HL-60 (cell line): ENCODE measurements around the gene CYB5R4.

Source experiments
- GABPA ChIP-seq: IDR thresholded peaks from 2 replicates; pipeline ENCODE4 v1.6.1; 2012; ENCODE audit warnings: low read depth
- POLR2AphosphoS5 ChIP-seq: IDR thresholded peaks from 2 replicates; pipeline ENCODE4 v1.6.1; 2012; ENCODE audit warnings: low read depth
- SPI1 ChIP-seq: IDR thresholded peaks from 2 replicates; pipeline ENCODE4 v1.6.1; 2012; ENCODE audit warnings: low read depth, mild to moderate bottlenecking, borderline replicate concordance
- TF ChIP-seq, protein P1 (sequence below): IDR thresholded peaks from one replicate; pipeline ENCODE4 v1.5.1; 2011; ENCODE audit warnings: low read length, control low read depth, inconsistent platforms; ENCODE audit not compliant: insufficient read depth
- TF ChIP-seq, protein P2 (sequence below): IDR thresholded peaks from 2 replicates; pipeline ENCODE4 v1.6.1; 2012; ENCODE audit warnings: low read depth; ENCODE audit not compliant: insufficient replicate concordance

DNA sequence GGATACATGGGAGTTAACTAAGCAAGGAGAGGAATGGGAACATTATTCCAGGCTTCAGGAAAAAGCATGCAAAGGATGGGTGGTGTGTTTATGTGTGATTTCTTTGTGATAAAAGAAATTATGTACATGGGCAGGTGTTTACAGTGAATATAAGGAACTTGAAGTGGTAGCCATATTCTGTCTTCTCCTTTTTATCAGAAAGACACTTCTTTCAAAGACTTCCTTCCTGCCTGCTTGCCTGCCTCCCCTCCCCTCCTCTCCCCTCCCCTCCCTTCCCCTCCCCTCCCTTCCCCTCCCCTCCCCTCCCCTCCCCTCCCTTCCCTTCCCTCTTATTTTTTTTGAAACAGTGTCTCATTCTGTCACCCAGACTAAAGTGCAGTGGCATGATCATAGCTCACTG is 14.4 kb downstream of the CYB5R4 start:
- TF ChIP-seq, protein P1, sequence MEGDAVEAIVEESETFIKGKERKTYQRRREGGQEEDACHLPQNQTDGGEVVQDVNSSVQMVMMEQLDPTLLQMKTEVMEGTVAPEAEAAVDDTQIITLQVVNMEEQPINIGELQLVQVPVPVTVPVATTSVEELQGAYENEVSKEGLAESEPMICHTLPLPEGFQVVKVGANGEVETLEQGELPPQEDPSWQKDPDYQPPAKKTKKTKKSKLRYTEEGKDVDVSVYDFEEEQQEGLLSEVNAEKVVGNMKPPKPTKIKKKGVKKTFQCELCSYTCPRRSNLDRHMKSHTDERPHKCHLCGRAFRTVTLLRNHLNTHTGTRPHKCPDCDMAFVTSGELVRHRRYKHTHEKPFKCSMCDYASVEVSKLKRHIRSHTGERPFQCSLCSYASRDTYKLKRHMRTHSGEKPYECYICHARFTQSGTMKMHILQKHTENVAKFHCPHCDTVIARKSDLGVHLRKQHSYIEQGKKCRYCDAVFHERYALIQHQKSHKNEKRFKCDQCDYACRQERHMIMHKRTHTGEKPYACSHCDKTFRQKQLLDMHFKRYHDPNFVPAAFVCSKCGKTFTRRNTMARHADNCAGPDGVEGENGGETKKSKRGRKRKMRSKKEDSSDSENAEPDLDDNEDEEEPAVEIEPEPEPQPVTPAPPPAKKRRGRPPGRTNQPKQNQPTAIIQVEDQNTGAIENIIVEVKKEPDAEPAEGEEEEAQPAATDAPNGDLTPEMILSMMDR = no peak
- no peak for TF ChIP-seq POLR2AphosphoS5
- TF ChIP-seq, protein P2, sequence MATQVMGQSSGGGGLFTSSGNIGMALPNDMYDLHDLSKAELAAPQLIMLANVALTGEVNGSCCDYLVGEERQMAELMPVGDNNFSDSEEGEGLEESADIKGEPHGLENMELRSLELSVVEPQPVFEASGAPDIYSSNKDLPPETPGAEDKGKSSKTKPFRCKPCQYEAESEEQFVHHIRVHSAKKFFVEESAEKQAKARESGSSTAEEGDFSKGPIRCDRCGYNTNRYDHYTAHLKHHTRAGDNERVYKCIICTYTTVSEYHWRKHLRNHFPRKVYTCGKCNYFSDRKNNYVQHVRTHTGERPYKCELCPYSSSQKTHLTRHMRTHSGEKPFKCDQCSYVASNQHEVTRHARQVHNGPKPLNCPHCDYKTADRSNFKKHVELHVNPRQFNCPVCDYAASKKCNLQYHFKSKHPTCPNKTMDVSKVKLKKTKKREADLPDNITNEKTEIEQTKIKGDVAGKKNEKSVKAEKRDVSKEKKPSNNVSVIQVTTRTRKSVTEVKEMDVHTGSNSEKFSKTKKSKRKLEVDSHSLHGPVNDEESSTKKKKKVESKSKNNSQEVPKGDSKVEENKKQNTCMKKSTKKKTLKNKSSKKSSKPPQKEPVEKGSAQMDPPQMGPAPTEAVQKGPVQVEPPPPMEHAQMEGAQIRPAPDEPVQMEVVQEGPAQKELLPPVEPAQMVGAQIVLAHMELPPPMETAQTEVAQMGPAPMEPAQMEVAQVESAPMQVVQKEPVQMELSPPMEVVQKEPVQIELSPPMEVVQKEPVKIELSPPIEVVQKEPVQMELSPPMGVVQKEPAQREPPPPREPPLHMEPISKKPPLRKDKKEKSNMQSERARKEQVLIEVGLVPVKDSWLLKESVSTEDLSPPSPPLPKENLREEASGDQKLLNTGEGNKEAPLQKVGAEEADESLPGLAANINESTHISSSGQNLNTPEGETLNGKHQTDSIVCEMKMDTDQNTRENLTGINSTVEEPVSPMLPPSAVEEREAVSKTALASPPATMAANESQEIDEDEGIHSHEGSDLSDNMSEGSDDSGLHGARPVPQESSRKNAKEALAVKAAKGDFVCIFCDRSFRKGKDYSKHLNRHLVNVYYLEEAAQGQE = no peak
- TF ChIP-seq GABPA = no peak
- TF ChIP-seq SPI1 = peak; percentile 59; the same call in 1 of the 2 replicates
